ENCODE results near the gene AGAP3. TPM values are rescaled to one million over a fixed set of nuclear protein-coding genes. Genes with fewer than 3 reads are reported as not detected.

AGAP3 gene
- total RNA-seq, 1 donor from 2014 or later = 114 TPM

GRCh38 chr7:151076863-151077704 lies 9.2 kb upstream of the AGAP3 start:
- Mint-ChIP-seq H3K27ac (no peak overlapping the region), H3K4me1 (ENCODE audit: low read depth) (peaks cover 7% of the 10 kb centered on the region), H3K27me3 (no peaks in the 10 kb centered on the region), H3K4me3 (ENCODE audit: low read depth) (no peak overlapping the region), H3K36me3 (ENCODE audit: insufficient read depth) (peaks cover 9% of the 10 kb centered on the region), H3K9me3 (ENCODE audit: low read depth) (no peaks in the 10 kb centered on the region)
- DNase-seq (ENCODE audit: low spot score, unreplicated experiment) = no peak
- TF ChIP-seq, protein P1, sequence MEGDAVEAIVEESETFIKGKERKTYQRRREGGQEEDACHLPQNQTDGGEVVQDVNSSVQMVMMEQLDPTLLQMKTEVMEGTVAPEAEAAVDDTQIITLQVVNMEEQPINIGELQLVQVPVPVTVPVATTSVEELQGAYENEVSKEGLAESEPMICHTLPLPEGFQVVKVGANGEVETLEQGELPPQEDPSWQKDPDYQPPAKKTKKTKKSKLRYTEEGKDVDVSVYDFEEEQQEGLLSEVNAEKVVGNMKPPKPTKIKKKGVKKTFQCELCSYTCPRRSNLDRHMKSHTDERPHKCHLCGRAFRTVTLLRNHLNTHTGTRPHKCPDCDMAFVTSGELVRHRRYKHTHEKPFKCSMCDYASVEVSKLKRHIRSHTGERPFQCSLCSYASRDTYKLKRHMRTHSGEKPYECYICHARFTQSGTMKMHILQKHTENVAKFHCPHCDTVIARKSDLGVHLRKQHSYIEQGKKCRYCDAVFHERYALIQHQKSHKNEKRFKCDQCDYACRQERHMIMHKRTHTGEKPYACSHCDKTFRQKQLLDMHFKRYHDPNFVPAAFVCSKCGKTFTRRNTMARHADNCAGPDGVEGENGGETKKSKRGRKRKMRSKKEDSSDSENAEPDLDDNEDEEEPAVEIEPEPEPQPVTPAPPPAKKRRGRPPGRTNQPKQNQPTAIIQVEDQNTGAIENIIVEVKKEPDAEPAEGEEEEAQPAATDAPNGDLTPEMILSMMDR (IDR thresholded peaks at IDR 0.05; ENCODE audit: unreplicated experiment) = peak; percentile 39

GRCh38 chr7:151077705-151078232 lies 8.5 kb upstream of the AGAP3 start:
- TF ChIP-seq, protein P1 (IDR thresholded peaks at IDR 0.05; ENCODE audit: unreplicated experiment) = no peak
- H3K9me3 Mint-ChIP-seq (ENCODE audit: low read depth) = no peaks in the 10 kb centered on the region
- H3K4me3 Mint-ChIP-seq (ENCODE audit: low read depth) = peak overlapping the region; percentile 49
- H3K27me3 Mint-ChIP-seq = no peaks in the 10 kb centered on the region
- H3K27ac Mint-ChIP-seq = no peak overlapping the region
- H3K4me1 Mint-ChIP-seq (ENCODE audit: low read depth) = peaks cover 10% of the 10 kb centered on the region
- no peak for DNase-seq (ENCODE audit: low spot score, unreplicated experiment)
- H3K36me3 Mint-ChIP-seq (ENCODE audit: insufficient read depth) = peaks cover 8% of the 10 kb centered on the region

- H3K4me3 Mint-ChIP-seq (ENCODE audit: low read depth) = peak overlapping the region; percentile 85
- TF ChIP-seq, protein P1 (IDR thresholded peaks at IDR 0.05; ENCODE audit: unreplicated experiment) = no peak
- DNase-seq (ENCODE audit: low spot score, unreplicated experiment) = no peak
- peak overlapping the region; percentile 29 for H3K27ac Mint-ChIP-seq
- no peaks in the 10 kb centered on the region for H3K27me3 Mint-ChIP-seq
- peaks cover 12% of the 10 kb centered on the region for H3K4me1 Mint-ChIP-seq (ENCODE audit: low read depth)
- H3K36me3 Mint-ChIP-seq (ENCODE audit: insufficient read depth) = peaks cover 8% of the 10 kb centered on the region
- no peaks in the 10 kb centered on the region for H3K9me3 Mint-ChIP-seq (ENCODE audit: low read depth)
These were observed 7.8 kb upstream of the AGAP3 start for GRCh38 chr7:151078233-151079040.

- Mint-ChIP-seq H3K9me3 (ENCODE audit: low read depth) (no peaks in the 10 kb centered on the region), H3K4me1 (ENCODE audit: low read depth) (peaks cover 12% of the 10 kb centered on the region), H3K27me3 (no peaks in the 10 kb centered on the region), H3K27ac (peak overlapping the region; percentile 29), H3K36me3 (ENCODE audit: insufficient read depth) (peaks cover 8% of the 10 kb centered on the region), H3K4me3 (ENCODE audit: low read depth) (peak overlapping the region; percentile 85)
- TF ChIP-seq, protein P1 (IDR thresholded peaks at IDR 0.05; ENCODE audit: unreplicated experiment) = no peak
- no peak for DNase-seq (ENCODE audit: low spot score, unreplicated experiment)
These were observed 6.9 kb upstream of the AGAP3 start for GRCh38 chr7:151079199-151079910.
